Osteoblast (primary cell): ENCODE data around the gene PSMB7. TPM values are rescaled to one million over a fixed set of nuclear protein-coding genes. Genes with fewer than 3 reads are reported as not detected.
A peak's percentile ranks its signal among the peaks of the same experiment; 100 is the strongest.

ENCODE experiments used
- DNase-seq: peaks from one replicate; pipeline ENCODE4 v3.0.0; 2011; ENCODE audit warnings: low spot score, mixed read lengths; ENCODE audit not compliant: insufficient read length; ENCODE audit errors: missing footprints
- H2AFZ ChIP-seq: 2 replicates; pipeline ENCODE4 v1.6.0; 2011; ENCODE audit warnings: mild to moderate bottlenecking, low read length
- H3K27ac ChIP-seq: 2 replicates; pipeline ENCODE4 v1.5.1; 2011; ENCODE audit warnings: mild to moderate bottlenecking, low read depth, low read length, moderate library complexity
- H3K27me3 ChIP-seq: 2 replicates; pipeline ENCODE4 v1.6.0; 2012; ENCODE audit warnings: mild to moderate bottlenecking, control low read depth, inconsistent platforms, low read length, moderate library complexity; ENCODE audit not compliant: insufficient read depth
- H3K36me3 ChIP-seq: 2 replicates; pipeline ENCODE4 v1.5.1; 2011; ENCODE audit warnings: mild to moderate bottlenecking, low read length, control low read depth, moderate library complexity; ENCODE audit not compliant: insufficient read depth
- H3K4me1 ChIP-seq: 2 replicates; pipeline ENCODE4 v1.5.1; 2011; ENCODE audit warnings: mild to moderate bottlenecking, low read length, control low read depth, moderate library complexity; ENCODE audit not compliant: insufficient read depth
- H3K4me2 ChIP-seq: 2 replicates; pipeline ENCODE4 v1.6.0; 2011; ENCODE audit warnings: mild to moderate bottlenecking, low read length; ENCODE audit not compliant: insufficient read depth
- H3K4me3 ChIP-seq: fragments of 200-600 bp; sonication (generic); 3 replicates; pipeline ENCODE4 v1.5.1; 2012; ENCODE audit warnings: mild to moderate bottlenecking, low read length, inconsistent platforms; ENCODE audit not compliant: insufficient read depth
- H3K79me2 ChIP-seq: 2 replicates; pipeline ENCODE4 v1.6.0; 2012; ENCODE audit warnings: mild to moderate bottlenecking, low read length, control low read depth, inconsistent platforms; ENCODE audit not compliant: insufficient read depth
- H3K9me3 ChIP-seq: 2 replicates; pipeline ENCODE4 v1.5.1; 2011; ENCODE audit warnings: low read depth, low read length, control low read depth
- H4K20me1 ChIP-seq: 2 replicates; pipeline ENCODE4 v1.6.0; 2012; ENCODE audit warnings: mild to moderate bottlenecking, low read length, control low read depth; ENCODE audit not compliant: insufficient read depth
- total RNA-seq: library from RNA; depleted of rRNA; stranded (reverse); fragments of >200 nt; gene quantifications from 2 replicates; pipeline ENCODE4 v1.2.3, GENCODE V29; 2012
- TF ChIP-seq, protein P1 (sequence below): IDR thresholded peaks from 2 replicates; pipeline ENCODE4 v1.5.1; 2011; ENCODE audit warnings: mild to moderate bottlenecking, low read depth, low read length, moderate library complexity; ENCODE audit errors: extremely low read depth

The PSMB7 gene
- total RNA-seq, 1 donor: 136 TPM

GRCh38 chr9:124437086-124437485, 21.8 kb upstream of the PSMB7 start:
- Histone ChIP-seq H3K27me3 (peaks cover 8% of the 10 kb centered on the region), H3K36me3 (no peaks in the 10 kb centered on the region), H3K9me3 (peaks cover 2% of the 10 kb centered on the region), H3K4me2 (no peak overlapping the region), H3K4me3 (no peak overlapping the region), H4K20me1 (no peaks in the 10 kb centered on the region), H3K79me2 (no peaks in the 10 kb centered on the region), H3K4me1 (no peaks in the 10 kb centered on the region), H2AFZ (no peak overlapping the region), H3K27ac (no peak overlapping the region)
- no peak for DNase-seq
- TF ChIP-seq, protein P1, sequence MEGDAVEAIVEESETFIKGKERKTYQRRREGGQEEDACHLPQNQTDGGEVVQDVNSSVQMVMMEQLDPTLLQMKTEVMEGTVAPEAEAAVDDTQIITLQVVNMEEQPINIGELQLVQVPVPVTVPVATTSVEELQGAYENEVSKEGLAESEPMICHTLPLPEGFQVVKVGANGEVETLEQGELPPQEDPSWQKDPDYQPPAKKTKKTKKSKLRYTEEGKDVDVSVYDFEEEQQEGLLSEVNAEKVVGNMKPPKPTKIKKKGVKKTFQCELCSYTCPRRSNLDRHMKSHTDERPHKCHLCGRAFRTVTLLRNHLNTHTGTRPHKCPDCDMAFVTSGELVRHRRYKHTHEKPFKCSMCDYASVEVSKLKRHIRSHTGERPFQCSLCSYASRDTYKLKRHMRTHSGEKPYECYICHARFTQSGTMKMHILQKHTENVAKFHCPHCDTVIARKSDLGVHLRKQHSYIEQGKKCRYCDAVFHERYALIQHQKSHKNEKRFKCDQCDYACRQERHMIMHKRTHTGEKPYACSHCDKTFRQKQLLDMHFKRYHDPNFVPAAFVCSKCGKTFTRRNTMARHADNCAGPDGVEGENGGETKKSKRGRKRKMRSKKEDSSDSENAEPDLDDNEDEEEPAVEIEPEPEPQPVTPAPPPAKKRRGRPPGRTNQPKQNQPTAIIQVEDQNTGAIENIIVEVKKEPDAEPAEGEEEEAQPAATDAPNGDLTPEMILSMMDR: no peak

- Histone ChIP-seq H3K4me1 (no peaks in the 10 kb centered on the region), H3K36me3 (no peaks in the 10 kb centered on the region), H3K4me2 (no peak overlapping the region), H4K20me1 (no peaks in the 10 kb centered on the region), H3K27ac (no peak overlapping the region), H2AFZ (no peak overlapping the region), H3K79me2 (no peaks in the 10 kb centered on the region), H3K27me3 (peaks cover 8% of the 10 kb centered on the region), H3K9me3 (peaks cover 2% of the 10 kb centered on the region), H3K4me3 (no peak overlapping the region)
- peak; percentile 63 for DNase-seq
- TF ChIP-seq, protein P1: no peak
Observed at GRCh38 chr9:124436320-124436719, 21.1 kb upstream of the PSMB7 start.

- DNase-seq: no peak
- Histone ChIP-seq H3K36me3 (no peaks in the 10 kb centered on the region), H3K4me1 (no peaks in the 10 kb centered on the region), H3K27ac (no peak overlapping the region), H3K27me3 (peaks cover 5% of the 10 kb centered on the region), H3K9me3 (no peaks in the 10 kb centered on the region), H3K79me2 (no peaks in the 10 kb centered on the region), H3K4me2 (no peak overlapping the region), H2AFZ (no peak overlapping the region), H3K4me3 (no peak overlapping the region), H4K20me1 (no peaks in the 10 kb centered on the region)
- TF ChIP-seq, protein P1: no peak
Observed at GRCh38 chr9:124429530-124429867, 14.3 kb upstream of the PSMB7 start.

GRCh38 chr9:124428751-124429529, 13.7 kb upstream of the PSMB7 start:
- Histone ChIP-seq H3K36me3 (no peaks in the 10 kb centered on the region), H3K27ac (no peak overlapping the region), H4K20me1 (no peaks in the 10 kb centered on the region), H3K27me3 (peaks cover 5% of the 10 kb centered on the region), H3K4me1 (no peaks in the 10 kb centered on the region), H2AFZ (no peak overlapping the region), H3K9me3 (no peaks in the 10 kb centered on the region), H3K4me3 (no peak overlapping the region), H3K79me2 (no peaks in the 10 kb centered on the region), H3K4me2 (no peak overlapping the region)
- TF ChIP-seq, protein P1: no peak
- no peak for DNase-seq
